Right lobe of liver (tissue), 6 donors: ENCODE results near the gene ENOX1. TPM values are rescaled to one million over a fixed set of nuclear protein-coding genes. Genes with fewer than 3 reads are reported as not detected.
A peak's percentile ranks its signal among the peaks of the same experiment; 100 is the strongest.

Experiments used
- ATAC-seq, 4 donors: fragments of 200-7000 bp; cut with Tn5 transposase; one replicate each; pipeline ENCODE4 v1.9.1; 2020; ENCODE audit warnings: mild to moderate bottlenecking in 4 of 4, moderate library complexity in 4 of 4
- DNase-seq, 3 donors: peaks; one replicate each; pipeline ENCODE4 v3.0.0-alpha.2; 2020
- H3K27ac ChIP-seq, 3 donors: fragments of 200-600 bp; one replicate each; pipeline ENCODE4 v1.8.0; 2022
- H3K27me3 ChIP-seq, 2 donors: fragments of 200-600 bp; one replicate each; pipeline ENCODE4 v1.8.0; 2022
- H3K36me3 ChIP-seq, 4 donors: fragments of 200-600 bp; sonication (generic) in 1 of 4; one replicate each; pipeline versions ENCODE4 v1.5.1 to v1.8.0; 2017 to 2022; ENCODE audit warnings: control low read depth in 1 of 4
- H3K4me1 ChIP-seq, 4 donors: fragments of 200-600 bp; sonication (generic) in 1 of 4; one replicate each; pipeline versions ENCODE4 v1.5.1 to v1.8.0; 2017 to 2022; ENCODE audit warnings: control low read depth in 1 of 4
- H3K4me3 ChIP-seq, 3 donors: fragments of 200-600 bp; one replicate each; pipeline ENCODE4 v1.8.0; 2022
- H3K9me3 ChIP-seq, 4 donors: fragments of 200-600 bp; sonication (generic) in 1 of 4; one replicate each; pipeline versions ENCODE4 v1.5.1 to v1.8.0; 2017 to 2022; ENCODE audit warnings: control low read depth in 1 of 4
- POLR2A ChIP-seq: fragments of 450-650 bp; IDR thresholded peaks from one replicate; pipeline ENCODE4 v1.6.1; 2017; ENCODE audit warnings: antibody characterized with exemption, mild to moderate bottlenecking
- WGBS: methylation state at CpG from one replicate; pipeline ENCODE4 v1.1.6; 2018; ENCODE audit warnings: low coverage, low lambda C conversion rate; ENCODE audit not compliant: insufficient coverage; ENCODE audit errors: missing lambda C conversion rate; 5-methylcytosine and 5-hydroxymethylcytosine counted together
- intact Hi-C, 2 donors: fragments of 100-400 bp; cut with DNase I; formaldehyde crosslinking; loops; one replicate each; pipeline versions ENCODE4 v1.11.2 to v1.14.1; 2022
- total RNA-seq, 6 experiments: library from RNA; depleted of rRNA in 2 of 6; stranded (reverse); fragments of >200 nt in 2 of 6; fragmentation: NEBNext Ultra II Directional in 3 of 6; extraction: Animal tissue kit (Norgen Biotek cat#: 25700) in 3 of 6; gene quantifications; one replicate each; pipeline versions ENCODE4 v1.1.0 to v1.2.4, GENCODE V29; 2016 to 2023
- TF ChIP-seq, protein P1 (sequence below), 4 donors: fragments of 200-600 bp in 3 of 4; fragments of 450-650 bp in 1 of 4; IDR thresholded peaks; one replicate each; pipeline versions ENCODE4 v1.5.1 to v1.8.0; 2016 to 2022; ENCODE audit warnings: antibody characterized with exemption in 4 of 4, mild to moderate bottlenecking in 2 of 4
- donor health status: DM: no; HTN: yes; CAD: no.
- donor health status: DM: no; HTN: no; CAD: no.
- donor health status: DM: no; HTN: no; CAD: no.
- donor health status: DM: no; HTN: yes; CAD: no.
- donor health status: DM: no; HTN: yes; CAD: no.

ENOX1 gene
- total RNA-seq, 6 experiments from 2014 or later = 0.07 to 0.16 TPM; not detected in 4

DNA sequence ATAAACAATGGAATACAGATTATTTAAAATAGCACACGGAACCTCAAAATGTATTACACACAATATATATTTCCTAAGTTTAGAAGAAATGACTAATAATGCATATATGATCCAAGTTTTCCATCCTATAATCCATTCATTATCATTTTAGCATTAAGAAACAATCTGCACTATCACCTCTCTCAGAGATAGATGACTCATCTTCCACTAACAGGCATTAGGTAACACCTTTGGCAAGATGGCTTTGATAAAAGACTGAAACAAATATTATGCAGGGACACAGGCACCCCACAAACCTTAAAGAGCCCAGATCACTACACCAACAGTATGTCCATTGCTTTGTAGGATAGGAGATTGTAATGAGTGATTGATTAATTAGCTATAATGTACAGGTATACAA lies 4.1 kb downstream of the ENOX1 start:
- ATAC-seq (peak in 1 of 4 donors; percentile 38), DNase-seq (no peak)
- intact Hi-C loops = no loop called here
- Histone ChIP-seq H3K27ac (no peak overlapping the region), H3K4me1 (peaks cover 0 to 20% (median 0%) of the 10 kb centered on the region in 4 donors), H3K36me3 (no peaks in the 10 kb centered on the region), H3K4me3 (no peak overlapping the region), H3K27me3 (peaks cover 0 to 7% of the 10 kb centered on the region in 2 donors), H3K9me3 (no peaks in the 10 kb centered on the region)
- no peak for TF ChIP-seq POLR2A
- TF ChIP-seq, protein P1, sequence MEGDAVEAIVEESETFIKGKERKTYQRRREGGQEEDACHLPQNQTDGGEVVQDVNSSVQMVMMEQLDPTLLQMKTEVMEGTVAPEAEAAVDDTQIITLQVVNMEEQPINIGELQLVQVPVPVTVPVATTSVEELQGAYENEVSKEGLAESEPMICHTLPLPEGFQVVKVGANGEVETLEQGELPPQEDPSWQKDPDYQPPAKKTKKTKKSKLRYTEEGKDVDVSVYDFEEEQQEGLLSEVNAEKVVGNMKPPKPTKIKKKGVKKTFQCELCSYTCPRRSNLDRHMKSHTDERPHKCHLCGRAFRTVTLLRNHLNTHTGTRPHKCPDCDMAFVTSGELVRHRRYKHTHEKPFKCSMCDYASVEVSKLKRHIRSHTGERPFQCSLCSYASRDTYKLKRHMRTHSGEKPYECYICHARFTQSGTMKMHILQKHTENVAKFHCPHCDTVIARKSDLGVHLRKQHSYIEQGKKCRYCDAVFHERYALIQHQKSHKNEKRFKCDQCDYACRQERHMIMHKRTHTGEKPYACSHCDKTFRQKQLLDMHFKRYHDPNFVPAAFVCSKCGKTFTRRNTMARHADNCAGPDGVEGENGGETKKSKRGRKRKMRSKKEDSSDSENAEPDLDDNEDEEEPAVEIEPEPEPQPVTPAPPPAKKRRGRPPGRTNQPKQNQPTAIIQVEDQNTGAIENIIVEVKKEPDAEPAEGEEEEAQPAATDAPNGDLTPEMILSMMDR (IDR thresholded peaks at IDR 0.05) = no peak
- WGBS = 68% methylated on average over 1 of the region's 1 CpG

DNA sequence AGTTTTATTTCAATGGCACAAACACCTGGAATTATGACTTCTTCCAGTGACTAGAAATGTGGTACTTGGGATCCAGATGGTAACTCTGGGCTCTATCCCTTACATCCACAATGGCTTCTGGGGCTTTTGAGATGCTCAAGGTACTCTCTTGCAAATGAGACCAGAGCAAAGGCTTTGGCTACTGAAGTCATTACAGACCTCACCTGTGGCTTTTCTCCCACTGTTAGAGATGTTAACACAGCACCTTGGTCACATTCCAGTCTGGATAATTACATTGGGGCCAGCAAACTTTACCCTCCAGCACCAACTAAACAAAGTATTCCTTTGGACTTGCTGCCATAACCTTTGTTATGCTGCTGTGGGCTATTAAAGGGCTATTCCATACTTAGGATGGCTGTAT lies 6.1 kb downstream of the ENOX1 start:
- no peak for ATAC-seq
- Histone ChIP-seq H3K36me3 (no peaks in the 10 kb centered on the region), H3K4me3 (no peak overlapping the region), H3K27me3 (no peaks in the 10 kb centered on the region), H3K9me3 (no peaks in the 10 kb centered on the region), H3K4me1 (peaks cover 0 to 2% (median 0%) of the 10 kb centered on the region in 4 donors), H3K27ac (no peak overlapping the region)
- no peak for TF ChIP-seq POLR2A
- TF ChIP-seq, protein P1 (IDR thresholded peaks at IDR 0.05) = no peak
- no peak for DNase-seq
- intact Hi-C loops = no loop called here

DNA sequence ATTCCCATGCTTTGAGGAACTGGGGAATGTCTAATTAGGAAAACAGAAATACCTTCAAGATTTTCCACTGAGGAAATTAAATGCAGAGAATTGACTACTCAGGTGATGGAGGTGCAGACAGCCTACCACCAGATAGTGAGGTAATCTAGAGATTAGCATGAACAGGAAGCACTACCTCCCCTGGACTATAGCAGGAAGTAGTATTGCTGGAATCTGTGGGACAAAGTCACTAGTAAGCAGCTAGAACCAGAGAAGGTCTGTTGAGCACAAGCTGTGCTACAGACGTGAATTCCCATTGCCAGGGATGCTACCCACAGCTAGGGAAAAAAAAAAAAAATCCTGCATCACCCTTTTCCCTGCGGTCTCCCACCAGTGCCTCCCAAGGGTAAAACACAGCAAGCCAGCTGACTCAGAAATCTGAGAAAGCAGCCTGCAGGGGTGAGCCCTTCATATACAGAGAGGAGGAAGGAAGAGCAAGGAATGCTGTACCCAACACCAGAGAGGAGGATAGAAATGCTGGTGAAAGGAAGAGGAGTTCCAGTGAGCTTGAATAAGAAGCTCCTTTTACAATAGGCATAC lies 10.2 kb downstream of the ENOX1 start:
- ATAC-seq = no peak
- Histone ChIP-seq H3K27ac (no peak overlapping the region), H3K4me3 (no peak overlapping the region), H3K27me3 (no peaks in the 10 kb centered on the region), H3K4me1 (no peaks in the 10 kb centered on the region), H3K9me3 (no peaks in the 10 kb centered on the region), H3K36me3 (no peaks in the 10 kb centered on the region)
- 40% methylated on average over 1 of the region's 2 CpGs for WGBS
- intact Hi-C loops = no loop called here
- no peak for DNase-seq
- TF ChIP-seq, protein P1 (IDR thresholded peaks at IDR 0.05) = no peak
- TF ChIP-seq POLR2A = no peak

DNA sequence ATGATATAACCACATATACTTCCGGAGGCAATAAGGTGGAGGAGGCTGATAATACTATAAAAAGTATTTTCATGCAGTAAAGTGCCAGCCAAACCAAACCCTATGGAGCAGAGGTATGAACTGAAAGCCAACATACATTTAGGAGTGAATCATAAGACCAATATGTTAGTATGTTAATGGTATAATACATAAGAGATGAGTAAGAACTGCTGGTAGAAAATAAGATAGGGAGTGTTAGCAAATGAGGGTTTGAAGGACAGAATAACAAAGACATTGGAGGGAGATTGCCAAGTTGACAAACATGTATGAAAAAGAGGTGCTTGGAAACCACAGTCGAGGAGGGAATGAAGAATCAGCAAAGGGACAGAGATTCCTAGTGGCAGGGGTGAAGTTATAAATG lies 10.8 kb downstream of the ENOX1 start:
- Histone ChIP-seq H3K4me1 (no peaks in the 10 kb centered on the region), H3K27ac (no peak overlapping the region), H3K4me3 (no peak overlapping the region), H3K36me3 (no peaks in the 10 kb centered on the region), H3K27me3 (no peaks in the 10 kb centered on the region), H3K9me3 (no peaks in the 10 kb centered on the region)
- intact Hi-C loops = no loop called here
- ATAC-seq (no peak), DNase-seq (no peak)
- 43% methylated on average over 2 of the region's 2 CpGs for WGBS
- TF ChIP-seq, protein P1 (IDR thresholded peaks at IDR 0.05) = no peak
- TF ChIP-seq POLR2A = no peak

DNA sequence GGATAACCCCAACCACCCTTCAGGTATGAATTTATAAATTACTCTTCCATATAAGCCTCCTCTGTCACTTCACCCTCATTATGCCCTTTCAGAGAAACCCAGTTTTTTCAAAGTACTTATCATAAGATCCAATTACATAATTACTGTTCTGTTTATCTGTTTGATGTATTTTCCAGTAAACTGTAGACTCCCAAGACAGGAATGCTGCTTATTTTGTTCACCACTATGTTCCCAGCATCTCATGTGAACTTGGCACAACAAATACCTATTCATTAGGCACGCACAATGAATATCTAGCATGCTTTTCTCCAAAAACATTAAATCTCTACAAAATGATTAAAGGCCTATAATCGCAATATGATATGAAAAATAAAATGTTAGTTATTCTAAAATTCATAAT lies 13.2 kb downstream of the ENOX1 start:
- Histone ChIP-seq H3K4me3 (no peak overlapping the region), H3K27me3 (no peaks in the 10 kb centered on the region), H3K36me3 (no peaks in the 10 kb centered on the region), H3K9me3 (no peaks in the 10 kb centered on the region), H3K27ac (no peak overlapping the region), H3K4me1 (no peaks in the 10 kb centered on the region)
- intact Hi-C loops = no loop called here
- no peak for DNase-seq
- no peak for ATAC-seq
- 56% methylated on average over 2 of the region's 2 CpGs for WGBS
- no peak for TF ChIP-seq POLR2A
- TF ChIP-seq, protein P1 (IDR thresholded peaks at IDR 0.05) = no peak
